Adrenal gland (tissue), 5 donors: ENCODE measurements around the gene FBXO2.

Experiments used
- POLR2A ChIP-seq, 2 donors: fragments of 450-650 bp; IDR thresholded peaks; one replicate each; pipeline ENCODE4 v1.6.1; 2017; ENCODE audit warnings: antibody characterized with exemption in 2 of 2, mild to moderate bottlenecking in 2 of 2, moderate library complexity in 1 of 2
- TF ChIP-seq, protein P1 (sequence below), 6 experiments: fragments of 450-650 bp in 4 of 6; fragments of 200-600 bp in 2 of 6; sonication (generic) in 1 of 6; IDR thresholded peaks; 1 replicate in 5 of 6; 2 replicates in 1 of 6; pipeline versions ENCODE4 v1.5.1 to v1.8.0; 2016 to 2021; ENCODE audit warnings: antibody characterized with exemption in 6 of 6, mild to moderate bottlenecking in 2 of 6, moderate library complexity in 1 of 6
- donor health status: DM: no; HTN: no; CAD: no.

DNA sequence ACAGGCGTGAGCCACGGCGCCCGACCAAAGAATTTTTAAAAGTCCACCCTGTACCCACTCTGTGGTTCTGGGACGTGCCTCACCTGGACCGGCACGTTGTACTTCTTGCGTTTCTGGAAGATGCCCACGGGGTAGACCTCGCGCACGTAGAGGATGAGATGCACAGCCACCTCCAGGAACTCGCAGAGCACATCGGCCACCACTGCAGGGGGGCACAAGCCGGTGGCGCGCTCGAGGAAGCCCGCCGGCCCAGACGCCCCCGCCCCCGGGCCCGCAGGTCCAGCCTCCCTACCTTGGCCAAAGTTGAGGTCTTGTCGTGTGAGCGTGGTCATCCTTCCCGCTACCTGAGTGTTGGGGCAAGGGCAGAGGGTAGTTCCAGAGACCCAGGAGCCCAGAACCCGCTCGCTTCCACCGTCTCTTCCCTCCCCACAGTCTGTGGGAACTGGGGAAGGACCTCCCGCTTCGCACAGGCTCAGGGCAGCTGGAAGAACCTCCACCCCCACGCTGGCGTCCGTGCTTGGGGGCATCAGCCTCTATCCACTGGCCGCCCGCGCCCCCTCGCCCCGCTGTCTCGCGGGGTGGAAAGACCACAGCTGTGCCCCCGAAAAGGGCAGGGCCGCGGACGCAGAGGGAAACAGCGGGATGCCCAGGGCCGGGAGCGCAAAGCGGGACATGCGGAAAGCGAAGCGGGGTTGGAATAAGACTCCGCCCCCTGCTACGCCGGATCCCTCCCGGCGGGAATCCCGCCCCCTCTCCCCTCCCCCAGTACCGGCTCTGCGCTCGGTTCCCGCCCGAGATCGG is 26.2 kb upstream of the FBXO2 start:
- TF ChIP-seq, protein P1, sequence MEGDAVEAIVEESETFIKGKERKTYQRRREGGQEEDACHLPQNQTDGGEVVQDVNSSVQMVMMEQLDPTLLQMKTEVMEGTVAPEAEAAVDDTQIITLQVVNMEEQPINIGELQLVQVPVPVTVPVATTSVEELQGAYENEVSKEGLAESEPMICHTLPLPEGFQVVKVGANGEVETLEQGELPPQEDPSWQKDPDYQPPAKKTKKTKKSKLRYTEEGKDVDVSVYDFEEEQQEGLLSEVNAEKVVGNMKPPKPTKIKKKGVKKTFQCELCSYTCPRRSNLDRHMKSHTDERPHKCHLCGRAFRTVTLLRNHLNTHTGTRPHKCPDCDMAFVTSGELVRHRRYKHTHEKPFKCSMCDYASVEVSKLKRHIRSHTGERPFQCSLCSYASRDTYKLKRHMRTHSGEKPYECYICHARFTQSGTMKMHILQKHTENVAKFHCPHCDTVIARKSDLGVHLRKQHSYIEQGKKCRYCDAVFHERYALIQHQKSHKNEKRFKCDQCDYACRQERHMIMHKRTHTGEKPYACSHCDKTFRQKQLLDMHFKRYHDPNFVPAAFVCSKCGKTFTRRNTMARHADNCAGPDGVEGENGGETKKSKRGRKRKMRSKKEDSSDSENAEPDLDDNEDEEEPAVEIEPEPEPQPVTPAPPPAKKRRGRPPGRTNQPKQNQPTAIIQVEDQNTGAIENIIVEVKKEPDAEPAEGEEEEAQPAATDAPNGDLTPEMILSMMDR (IDR thresholded peaks at IDR 0.05): no peak
- no peak for TF ChIP-seq POLR2A (IDR thresholded peaks at IDR 0.05)
